Activated naive CD4-positive, alpha-beta T cell treated with Interleukin-2 at 50 U/mL for 16 hours (primary cell): Measurements from ENCODE around the gene ZNF578.
"Not testable (repeated sequence)": the region's sequence is repeated elsewhere in the genome, so short reads cannot be mapped to it uniquely, and the experiment has no call there.

Source experiments
- DNase-seq: peaks from one replicate; pipeline ENCODE4 v3.0.0-alpha.2; 2020

ZNF578 gene

DNA sequence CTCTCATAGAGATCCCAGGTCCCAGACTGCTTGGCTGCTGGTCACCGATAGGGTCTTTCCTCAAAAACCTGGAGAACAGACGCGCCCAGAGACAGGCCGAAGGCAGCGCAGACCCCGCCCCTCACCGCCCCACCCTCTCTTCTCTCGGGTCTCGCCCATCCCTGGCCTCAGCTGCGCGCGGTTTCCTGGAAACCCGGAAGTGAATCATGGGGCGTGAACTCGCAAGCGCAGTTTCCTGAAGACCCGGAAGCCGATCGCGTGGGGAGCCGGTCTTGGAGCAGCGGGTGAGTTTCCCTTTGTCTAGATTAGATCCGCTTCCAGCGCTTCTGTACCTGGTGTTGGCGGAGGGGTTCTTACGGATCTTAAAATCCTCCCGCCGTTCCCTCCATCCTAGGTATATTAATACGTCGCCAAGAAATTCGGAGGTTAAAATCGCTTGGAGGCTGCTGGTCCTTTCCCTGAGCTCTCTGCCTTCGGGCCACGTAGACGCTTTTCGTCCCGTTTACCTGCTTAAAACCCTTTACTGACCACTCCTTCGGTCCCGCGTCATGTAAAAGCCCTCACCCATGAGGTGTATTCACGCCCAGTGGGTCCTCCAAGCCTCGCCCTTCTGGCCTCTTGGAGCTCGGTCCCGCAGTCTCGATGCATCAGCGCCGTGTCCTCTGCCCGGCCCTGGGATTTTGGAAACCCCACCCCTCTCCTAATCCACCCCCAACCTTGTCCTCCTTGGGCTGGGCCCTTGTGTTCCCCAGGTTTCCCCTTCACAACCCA is at the start of gene ZNF578:
ZNF578 (plus strand) TSS at position 230 of the 771 bp plus-strand sequence. CDS start 48,293 bp downstream, outside the sequence.
- DNase-seq, result peak; percentile 64

DNA sequence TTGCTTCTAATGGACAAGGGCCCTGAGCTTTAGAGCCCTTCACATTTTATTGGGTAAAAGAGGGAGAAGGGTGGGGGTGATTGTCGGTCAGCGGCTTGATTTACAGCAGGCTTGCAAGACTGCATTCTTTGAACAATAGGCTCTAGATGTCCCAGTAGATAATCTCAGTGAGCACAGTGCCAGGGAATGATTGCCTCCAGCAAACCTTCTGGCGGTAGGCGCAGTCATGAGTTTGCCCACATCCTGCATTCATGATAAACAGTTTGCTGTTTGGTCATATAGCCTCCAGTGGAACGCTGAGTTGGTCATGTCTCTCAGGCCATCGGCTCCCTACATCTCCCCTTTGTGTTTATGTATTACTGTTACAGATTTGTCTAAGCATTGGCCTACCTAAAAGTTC is 43.1 kb upstream of the ZNF578 start:
- no peak for DNase-seq

DNA sequence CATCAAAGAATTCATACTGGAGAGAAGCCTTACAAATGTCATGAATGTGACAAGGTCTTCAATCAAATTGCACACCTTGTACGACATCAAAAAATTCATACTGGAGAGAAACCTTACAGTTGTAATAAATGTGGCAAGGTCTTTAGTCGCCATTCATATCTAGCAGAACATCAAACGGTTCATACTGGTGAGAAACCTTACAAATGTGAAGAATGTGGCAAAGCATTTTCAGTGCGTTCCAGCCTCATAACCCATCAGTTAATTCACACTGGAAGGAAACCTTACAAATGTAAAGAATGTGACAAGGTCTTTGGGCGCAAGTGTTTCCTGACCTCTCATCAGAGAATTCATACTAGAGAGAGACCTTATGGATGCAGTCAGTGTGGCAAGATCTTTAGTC is 37.6 kb upstream of the ZNF578 start:
- no peak for DNase-seq

DNA sequence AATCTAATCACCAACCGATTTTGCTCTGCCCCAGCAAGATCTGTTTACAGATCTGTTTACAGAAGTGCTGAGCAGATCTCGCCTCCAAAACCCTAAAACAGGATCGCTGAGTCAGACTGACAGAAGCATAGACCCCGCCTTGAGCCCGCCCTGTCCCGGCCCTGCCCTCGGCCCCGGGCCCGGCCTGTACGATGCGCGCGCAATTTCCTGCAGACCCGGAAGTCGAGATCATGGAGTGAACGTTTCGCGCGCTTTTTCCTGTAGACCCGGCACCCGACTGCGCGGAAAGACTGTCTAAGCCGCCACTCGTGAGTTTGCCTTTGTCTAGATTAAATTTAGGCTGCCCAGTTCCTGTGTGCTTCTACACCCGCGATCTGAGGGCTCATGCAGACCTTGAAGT is 24.4 kb upstream of the ZNF578 start, which contains the start of gene ZNF534:
ZNF534 (plus strand) TSS at position 212 of the 400 bp plus-strand sequence. CDS start 2,327 bp downstream, outside the sequence.
- DNase-seq, result no peak

DNA sequence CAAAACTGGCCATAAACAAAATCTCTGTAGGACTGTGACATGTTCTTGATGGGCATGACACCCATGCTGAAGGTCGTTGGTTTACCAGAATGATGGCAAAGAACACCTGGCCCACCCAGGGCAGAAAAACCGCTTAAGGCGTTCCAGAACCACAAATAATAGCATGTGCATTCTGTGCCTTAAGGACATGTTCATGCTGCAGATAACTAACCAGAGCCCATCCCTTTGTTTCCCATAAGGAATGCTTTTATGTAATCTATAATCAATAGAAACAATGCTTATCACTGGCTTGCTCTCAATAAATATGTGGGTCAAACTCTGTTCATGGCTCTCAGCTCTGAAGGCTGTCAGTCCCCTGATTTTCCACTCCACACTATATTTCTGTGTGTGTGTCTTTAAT is 11.2 kb upstream of the ZNF578 start:
- DNase-seq, result no peak

DNA sequence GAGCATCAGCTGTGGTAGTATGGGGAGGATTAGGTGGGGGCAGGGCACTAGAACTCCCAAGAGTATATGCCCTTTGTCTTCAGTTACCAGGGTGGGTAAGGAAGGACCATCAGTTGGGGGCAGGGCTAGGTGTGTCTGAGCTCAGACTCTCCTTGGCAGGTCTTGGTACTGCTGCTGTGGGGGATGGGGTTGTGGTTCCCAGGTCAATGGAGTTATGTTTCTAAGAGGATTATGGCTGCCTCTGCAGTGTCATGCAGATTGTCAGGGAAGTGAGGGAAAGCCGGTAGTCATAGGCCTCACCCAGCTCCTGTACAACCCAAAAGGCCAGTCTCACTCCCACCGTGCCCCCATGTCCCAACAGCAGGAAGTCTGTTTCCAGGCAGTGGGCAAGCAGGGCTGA is 8.8 kb upstream of the ZNF578 start:
- no peak for DNase-seq

DNA sequence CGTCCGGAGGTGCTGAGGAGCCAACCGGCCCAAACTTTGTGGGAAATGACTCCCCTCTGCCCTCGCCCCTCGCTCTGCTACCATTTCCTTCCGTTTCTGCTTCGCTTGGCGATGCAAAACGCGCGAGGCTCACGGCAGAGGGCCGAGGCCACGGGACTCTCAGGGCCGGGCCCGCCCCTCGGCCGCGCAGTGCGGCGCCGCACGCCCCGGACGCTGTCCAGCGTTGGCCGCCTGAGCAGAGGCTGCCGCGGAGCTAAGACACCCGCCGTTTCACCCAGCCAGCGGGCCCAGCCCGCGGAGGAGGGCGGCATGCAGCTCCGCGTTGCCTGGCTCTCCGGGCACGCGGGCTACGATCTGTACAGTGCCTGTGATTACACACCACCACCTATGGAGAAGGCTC is 2.1 kb upstream of the ZNF578 start:
- no peak for DNase-seq

DNA sequence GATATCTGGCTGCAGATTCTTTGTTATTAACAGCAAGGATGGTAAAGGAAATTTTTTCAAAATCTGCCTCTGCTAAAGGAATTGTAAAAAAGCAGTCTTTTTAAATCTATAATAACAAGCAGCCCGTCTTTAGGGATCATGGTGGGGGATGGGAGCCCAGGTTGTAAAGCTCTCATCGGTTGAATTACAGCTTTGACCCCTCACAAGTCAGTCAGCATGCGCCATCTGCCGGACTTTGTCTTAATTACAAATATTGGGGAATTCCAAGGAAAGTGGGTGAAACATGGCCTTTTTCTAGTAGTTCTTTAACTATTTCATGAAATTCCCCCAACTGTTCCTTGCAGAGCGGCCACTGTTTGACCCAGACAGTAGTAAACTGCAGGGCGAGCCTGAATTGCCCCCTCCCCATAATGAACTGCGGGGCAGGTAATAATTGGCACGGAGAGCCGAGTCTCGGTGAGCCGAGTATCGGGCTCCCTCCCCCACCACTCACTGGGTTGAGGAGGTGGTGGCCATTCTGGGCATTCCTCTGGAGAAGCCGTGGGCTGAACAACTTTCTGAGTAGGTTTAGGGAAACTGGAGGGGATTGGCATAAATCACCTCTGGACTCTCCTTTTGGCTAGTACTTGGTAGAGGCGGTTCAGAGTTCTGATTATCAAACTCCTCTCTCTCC is 11.6 kb downstream of the ZNF578 start:
- no peak for DNase-seq

DNA sequence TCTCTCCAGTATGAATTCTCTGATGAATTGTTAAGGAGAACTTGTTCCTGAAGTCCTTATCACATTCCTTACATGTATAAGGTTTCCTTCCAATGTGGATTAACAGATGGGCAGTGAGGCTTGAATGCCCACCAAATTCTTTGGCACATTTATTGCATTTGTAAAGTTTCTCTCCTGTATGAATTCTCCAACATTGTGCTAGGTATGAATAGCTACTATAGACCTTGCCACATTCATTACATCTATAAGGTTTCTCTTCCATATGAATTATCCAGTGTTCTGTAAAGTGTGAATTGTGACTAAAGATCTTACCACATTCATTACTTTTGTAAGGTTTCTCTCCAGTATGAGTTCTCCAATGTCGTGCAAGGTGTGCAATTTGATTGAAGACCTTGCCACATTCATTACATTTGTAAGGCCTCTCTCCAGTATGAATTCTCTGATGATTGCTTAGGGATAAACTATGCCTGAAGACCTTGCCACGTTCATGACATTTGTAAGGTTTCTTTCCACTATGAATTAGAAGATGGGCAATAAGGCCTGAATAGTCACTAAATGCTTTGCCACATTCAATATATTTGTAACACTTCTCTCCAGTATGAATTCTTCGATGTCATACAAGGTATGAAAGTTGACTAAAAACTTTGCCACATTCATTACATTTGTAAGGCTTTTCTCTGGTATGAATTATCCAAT is 20.4 kb downstream of the ZNF578 start:
- no peak for DNase-seq

DNA sequence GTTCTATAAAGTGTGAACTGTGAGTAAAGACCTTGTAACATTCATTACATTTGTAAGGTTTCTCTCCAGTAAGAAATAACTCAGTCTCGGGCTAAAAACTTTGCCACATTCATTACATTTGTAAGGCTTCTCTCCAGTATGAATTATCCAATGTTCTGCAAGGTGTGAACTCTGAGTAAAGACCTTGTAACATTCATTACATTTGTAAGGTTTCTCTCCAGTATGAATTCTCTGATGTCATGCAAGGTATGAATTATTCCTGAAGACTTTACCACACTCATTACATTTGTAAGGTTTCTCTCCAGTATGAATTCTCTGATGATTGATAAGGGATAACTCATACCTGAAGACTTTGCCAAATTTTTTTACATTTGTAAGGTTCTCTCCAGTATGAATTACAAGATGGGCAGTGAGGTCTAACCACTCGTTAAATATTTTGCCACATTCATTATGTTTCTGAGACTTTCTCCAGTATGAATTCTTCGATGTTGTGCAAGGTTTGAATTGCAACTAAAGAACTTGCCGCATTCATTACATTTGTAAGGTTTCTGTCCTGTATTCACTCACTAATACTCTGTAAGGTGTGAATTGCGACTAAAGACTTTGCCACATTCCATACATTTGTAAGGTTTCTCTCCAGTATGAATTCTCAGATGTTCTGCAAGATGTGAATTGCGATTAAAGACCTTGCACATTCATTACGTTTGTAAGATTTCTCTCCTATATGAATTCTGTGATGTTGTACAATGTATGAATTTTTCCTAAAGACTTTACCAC is 21.2 kb downstream of the ZNF578 start:
- no peak for DNase-seq

DNA sequence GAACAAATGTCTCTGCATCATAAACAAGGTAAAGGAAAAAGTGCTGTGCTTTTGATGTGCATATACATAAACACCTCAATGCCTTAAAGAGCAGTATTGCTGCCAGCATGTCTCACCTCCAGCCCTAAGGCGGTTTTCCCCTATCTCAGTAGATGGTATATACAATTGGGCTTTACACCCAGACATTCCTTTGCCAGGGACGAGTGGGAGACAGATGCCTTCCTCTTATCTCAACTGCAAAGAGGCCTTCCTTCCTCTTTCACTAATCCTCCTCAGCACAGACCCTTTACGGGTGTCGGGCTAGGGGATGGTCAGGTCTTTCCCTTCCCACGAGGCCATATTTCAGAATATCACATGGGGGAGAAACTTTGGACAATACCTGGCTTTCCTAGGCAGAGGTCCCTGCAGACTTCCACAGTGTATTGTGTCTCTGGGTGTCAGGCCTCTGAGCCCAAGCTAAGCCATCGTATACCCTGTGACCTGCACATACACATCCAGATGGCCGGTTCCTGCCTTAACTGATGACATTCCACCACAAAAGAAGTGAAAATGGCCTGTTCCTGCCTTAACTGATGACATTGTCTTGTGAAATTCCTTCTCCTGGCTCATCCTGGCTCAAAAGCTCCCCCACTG is 30.9 kb downstream of the ZNF578 start:
- not testable (repeated sequence) for DNase-seq

DNA sequence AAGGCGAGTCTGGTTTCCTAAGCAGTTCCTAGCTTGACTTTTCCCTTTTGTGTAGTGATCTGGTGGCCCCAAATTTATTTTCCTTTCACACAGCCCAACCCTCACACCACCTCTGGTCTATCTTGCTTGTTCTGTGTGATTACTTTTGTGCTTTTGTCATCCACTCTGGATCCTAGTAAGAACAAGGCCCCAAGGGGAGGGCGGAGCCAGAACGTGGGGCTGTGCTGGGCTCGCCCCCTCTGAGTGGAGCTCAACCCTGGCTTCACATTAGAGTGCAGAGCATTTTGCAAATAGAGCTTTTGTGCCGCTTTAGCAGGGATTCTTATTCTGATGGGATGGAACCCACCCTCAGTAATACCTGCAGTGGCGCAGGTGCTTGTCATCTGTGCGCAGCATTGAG is 31.7 kb downstream of the ZNF578 start:
- not testable (repeated sequence) for DNase-seq

DNA sequence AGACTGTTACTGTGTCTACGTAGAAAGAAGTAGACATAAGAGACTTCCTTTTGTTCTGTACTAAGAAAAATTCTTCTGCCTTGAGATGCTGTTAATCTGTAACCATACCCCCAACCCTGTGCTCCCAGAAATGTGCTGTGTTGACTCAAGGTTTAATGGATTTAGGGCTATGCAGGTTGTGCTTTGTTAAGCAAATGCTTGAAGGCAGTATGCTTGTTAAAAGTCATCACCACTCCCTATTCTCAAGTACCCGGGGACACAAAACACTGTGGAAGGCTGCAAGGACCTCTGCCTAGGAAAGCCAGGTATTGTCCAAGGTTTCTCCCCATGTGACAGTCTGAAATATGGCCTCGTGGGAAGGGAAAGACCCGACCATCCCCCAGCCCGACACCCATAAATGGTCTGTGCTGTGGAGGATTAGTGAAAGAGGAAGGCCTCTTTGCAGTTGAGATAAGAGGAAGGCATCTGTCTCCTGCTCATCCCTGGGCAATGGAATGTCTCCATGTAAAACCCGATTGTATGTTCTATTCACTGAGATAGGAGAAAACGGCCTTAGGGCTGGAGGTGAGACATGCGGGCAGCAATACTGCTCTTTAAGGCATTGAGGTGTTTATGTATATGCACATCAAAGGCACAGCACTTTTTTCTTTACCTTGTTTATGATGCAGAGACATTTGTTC is 32.3 kb downstream of the ZNF578 start:
- DNase-seq, result not testable (repeated sequence)

DNA sequence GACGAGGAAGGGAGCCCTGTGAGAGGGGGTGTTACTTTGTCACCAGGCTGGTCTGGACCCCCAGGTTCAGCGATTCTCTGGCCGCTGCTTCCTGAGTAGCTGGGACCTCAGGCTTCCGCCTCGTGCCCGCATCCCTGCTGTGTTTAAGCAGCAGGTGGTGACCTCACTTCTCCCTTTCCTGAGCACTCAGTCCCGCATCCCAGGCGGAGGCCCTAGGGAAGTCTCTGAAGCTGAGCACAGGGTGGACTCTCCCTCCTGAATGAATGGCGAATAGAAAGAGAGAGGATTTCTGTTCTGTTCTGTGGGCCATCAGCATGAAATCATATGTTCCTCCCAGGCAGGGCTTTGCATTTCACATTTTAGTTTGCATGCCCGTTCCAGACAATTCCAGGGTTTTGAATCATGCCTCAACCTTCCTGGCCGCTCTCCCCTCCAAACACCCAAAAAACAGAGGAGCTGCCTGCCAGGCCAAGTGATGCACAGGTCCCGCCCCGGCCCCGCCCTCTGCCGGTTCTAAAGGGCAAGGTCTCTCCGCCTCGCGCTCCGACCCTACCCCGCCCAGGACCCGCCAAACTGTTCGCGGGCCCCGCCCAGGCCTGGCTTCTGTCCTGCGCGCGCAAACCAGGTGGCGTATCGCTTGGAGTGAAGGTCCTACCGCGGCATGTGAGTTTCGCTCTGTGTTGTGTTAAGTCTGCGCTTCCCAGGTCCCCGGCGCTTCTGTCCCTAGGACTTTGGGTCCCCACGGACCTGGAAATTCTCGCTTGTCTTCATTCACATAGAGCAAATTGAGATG is 39.0 kb downstream of the ZNF578 start:
- no peak for DNase-seq

DNA sequence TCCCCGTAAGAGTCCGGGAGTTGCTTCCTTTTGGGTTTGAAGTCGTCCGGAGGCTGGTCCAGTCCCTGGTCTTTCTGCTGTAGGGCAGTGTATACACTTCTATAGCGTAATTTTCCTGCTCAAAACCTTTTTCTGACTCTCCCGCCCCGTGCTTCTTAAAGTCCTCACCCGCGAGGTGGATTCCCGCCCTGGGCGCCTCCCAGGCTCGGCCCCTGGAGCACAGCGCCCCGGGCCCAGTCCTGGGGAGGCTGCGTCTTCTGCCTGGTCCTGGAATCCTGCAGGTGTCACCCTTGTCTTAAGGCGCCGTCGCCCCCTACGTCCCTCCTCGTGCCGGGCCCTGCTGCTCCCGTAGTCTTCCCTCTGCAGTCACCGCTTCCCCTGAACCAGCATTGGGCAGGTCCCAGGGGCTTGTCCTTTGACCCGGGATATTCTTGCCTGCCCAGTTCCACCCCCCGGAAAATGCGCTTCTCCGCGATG is 39.7 kb downstream of the ZNF578 start:
- DNase-seq, result no peak

DNA sequence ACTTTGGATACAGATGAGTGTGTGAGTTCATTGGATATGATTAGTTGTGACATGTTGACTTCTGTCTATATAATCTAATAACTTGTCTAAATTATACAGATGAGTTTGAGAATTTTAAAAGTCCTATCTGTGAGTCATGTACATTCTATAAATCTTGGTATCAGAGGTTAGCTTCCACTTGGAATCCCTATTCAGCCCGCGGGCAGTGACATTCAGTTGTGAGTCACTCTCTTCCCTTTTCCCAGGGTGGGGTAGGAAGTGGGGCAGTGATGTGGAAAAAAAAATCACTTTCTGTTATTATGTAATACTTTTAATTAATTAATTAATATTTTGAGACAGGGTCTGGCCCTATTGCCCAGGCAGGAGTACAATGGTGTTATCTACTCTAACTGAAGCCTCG is 41.2 kb downstream of the ZNF578 start:
- no peak for DNase-seq

DNA sequence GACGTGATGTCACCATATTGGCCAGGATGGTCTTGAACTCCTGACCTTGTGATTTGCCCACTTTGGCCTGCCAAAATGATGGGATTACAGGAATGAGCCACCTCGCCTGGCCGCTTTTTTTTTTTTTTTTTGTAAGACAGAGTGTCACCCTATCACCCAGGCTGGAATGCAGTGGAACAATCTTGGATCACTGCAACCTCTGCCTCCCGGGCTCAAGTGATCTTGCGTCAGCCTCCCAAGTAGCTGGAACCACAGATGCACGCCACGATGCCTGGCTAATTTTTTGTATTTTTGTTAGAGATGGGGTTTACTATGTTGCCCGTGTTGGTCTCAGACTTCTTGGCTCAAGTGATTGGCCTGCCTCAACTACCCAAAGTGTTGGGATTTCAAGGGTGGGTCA is 45.2 kb downstream of the ZNF578 start:
- DNase-seq, result no peak

DNA sequence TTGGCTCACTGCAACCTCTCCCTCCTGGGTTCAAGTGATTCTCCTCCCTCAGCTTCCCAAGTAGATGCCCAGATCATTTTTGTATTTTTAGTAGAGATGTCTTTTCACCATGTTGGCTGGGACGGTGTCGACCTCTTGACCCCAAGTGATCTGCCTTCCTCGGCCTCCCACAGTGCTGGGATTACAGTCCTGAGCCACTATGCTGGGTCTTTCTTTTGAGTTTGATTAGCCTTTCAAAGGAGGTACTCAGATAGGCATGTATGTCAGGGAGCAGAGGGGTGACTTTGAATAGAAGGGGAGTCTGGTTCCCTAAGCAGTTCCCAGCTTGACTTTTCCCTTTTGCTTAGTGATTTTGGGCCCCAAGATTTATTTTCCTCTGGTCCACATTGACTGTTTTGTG is 47.1 kb downstream of the ZNF578 start:
- not testable (repeated sequence) for DNase-seq

DNA sequence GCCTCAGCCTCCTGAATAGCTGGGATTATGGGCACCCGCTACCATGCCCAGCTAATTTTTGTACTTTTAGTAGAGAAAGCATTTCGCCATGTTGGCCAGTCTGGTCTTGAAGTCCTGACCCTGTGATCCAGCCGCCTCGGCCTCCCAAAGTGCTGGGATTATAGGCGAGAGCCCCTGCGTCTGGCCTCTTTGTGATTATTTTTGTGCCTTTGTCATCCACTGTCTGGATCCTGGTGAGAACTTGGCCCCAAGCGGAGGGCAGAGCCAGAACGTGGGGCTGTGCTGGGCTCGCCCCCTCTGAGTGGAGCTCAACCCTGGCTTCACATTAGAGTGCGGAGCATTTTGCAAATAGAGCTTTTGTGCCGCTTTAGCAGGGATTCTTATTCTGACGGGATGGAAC is 47.6 kb downstream of the ZNF578 start:
- DNase-seq, result not testable (repeated sequence)

DNA sequence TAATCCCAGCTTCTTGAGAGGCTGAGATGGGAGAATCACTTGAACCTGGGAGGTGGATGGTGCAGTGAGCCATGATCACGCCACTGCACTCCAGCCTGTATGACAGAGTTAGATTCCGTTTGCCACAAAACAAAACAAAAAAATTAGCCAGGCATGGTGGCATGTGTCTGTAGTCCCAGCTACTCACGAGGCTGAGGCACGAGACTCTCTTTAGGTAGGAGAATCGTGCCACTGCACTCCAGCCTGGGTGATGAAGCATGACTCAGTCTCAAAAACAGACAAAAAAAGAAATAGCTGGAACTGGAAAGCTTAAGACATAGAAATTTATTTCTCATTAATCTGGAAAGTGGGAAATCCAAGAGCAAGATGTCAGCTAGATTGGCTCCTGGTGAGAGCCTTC is 53.9 kb downstream of the ZNF578 start:
- DNase-seq, result no peak

DNA sequence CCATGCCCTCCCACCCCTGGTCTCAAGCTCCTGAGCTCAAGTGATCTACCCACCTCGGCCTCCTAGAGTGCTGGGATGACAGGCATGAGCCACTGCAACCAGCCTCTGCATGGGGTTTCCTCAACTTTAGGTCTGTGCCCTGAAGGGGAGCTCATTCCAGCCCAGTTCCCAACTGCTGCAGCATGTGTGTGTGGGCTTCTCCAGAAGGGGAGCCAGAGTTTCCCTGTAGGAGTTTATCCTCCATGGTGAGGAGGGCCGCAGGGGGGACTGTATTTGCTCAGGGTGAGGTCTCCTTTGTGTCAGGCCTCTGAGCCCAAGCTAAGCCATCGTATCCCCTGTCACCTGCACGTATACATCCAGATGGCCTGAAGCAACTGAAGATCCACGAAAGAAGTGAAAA is 62.8 kb downstream of the ZNF578 start:
- DNase-seq, result no peak
